Measurements from ENCODE around the gene APOBEC4. TPM values are rescaled to one million over a fixed set of nuclear protein-coding genes. Genes with fewer than 3 reads are reported as not detected.
"Not testable (repeated sequence)": the region's sequence is repeated elsewhere in the genome, so short reads cannot be mapped to it uniquely, and the experiment has no call there.

The APOBEC4 gene
- total and polyA plus RNA-seq, 2 of the 4 experiments (the other 2 are of a cell fraction): not detected

- H3K4me3 ChIP-seq (ENCODE audit: insufficient read depth, low read depth, low read length); H4K20me1 ChIP-seq (ENCODE audit: insufficient read depth, low read length); H2BK20ac ChIP-seq (ENCODE audit: low read depth, low read length); H4K8ac ChIP-seq (ENCODE audit: low read depth in 2 of 2, low read length in 2 of 2); DNase-seq; H2AK5ac ChIP-seq (ENCODE audit: low read depth, low read length); H2BK15ac ChIP-seq (ENCODE audit: low read depth, low read length); H3K27me3 ChIP-seq (ENCODE audit: control insufficient read depth, insufficient read depth, low read length); H3K18ac ChIP-seq (ENCODE audit: low read depth, low read length); H3K9me3 ChIP-seq (ENCODE audit: control insufficient read depth, insufficient read depth, low read length); H3K79me1 ChIP-seq (ENCODE audit: low read depth in 1 of 2, low read length in 2 of 2); ATAC-seq (ENCODE audit: low read depth); H3K27ac ChIP-seq (ENCODE audit: insufficient read depth, low read length); intact Hi-C loops (cut with micrococcal nuclease); H3K56ac ChIP-seq (ENCODE audit: extremely low read depth, insufficient read depth, low read length); H2BK120ac ChIP-seq (ENCODE audit: low read depth, low read length); H3K9ac ChIP-seq (ENCODE audit: low read depth, low read length); H3K14ac ChIP-seq (replicated peaks; ENCODE audit: low read depth, low read length); H4K5ac ChIP-seq (ENCODE audit: low read depth, low read length); H2BK5ac ChIP-seq (ENCODE audit: low read depth, low read length, poor library complexity, severe bottlenecking); H3K4me2 ChIP-seq (ENCODE audit: low read depth, low read length); CTCF ChIA-PET; H3K4me1 ChIP-seq (ENCODE audit: control insufficient read depth, insufficient read depth, low read length); dilution Hi-C loops (cut with HindIII; ENCODE audit: low sequenced_read_pairs, unreplicated experiment); H2AK9ac ChIP-seq (replicated peaks; ENCODE audit: low read depth, low read length, poor library complexity); H3K4ac ChIP-seq (ENCODE audit: low read depth, low read length); BruUV-seq (replicated peaks); POLR2A ChIA-PET (ENCODE audit: unreplicated experiment); H2AFZ ChIP-seq (replicated peaks; ENCODE audit: low read length, poor library complexity); in situ Hi-C loops (cut with MboI; ENCODE audit: low sequenced_read_pairs); H3K36me3 ChIP-seq (ENCODE audit: control insufficient read depth, insufficient read depth, low read length); H3K9me1 ChIP-seq (ENCODE audit: insufficient read depth, low read length); H4K91ac ChIP-seq (ENCODE audit: insufficient read depth, low read depth, low read length); H3K23ac ChIP-seq (ENCODE audit: low read depth, low read length): not testable (repeated sequence)
- no CpG with 5 or more reads among the region's 4 CpGs for WGBS, 2 experiments (ENCODE audit: extremely low coverage in 2 of 2, insufficient read length in 1 of 2)
These were observed 26.2 kb upstream of the APOBEC4 start for GRCh38 chr1:183679363-183679762.
